Lung (tissue), 12 donors: ENCODE results near the gene IBTK. TPM values are rescaled to one million over a fixed set of nuclear protein-coding genes. Genes with fewer than 3 reads are reported as not detected.

Experiments used
- ATAC-seq: fragments of 200-7000 bp; cut with Tn5 transposase; one replicate; pipeline ENCODE4 v1.9.1; 2020; ENCODE audit warnings: moderate number of reproducible peaks; ENCODE audit not compliant: insufficient read depth, low FRiP score
- DNase-seq, 3 donors: peaks; one replicate each; pipeline ENCODE4 v3.0.0-alpha.2; 2013 to 2017
- H3K27ac ChIP-seq, 2 donors: one replicate each; pipeline ENCODE4 v1.5.1; 2013; ENCODE audit warnings: mild to moderate bottlenecking in 2 of 2, moderate library complexity in 2 of 2, control low read depth in 1 of 2, inconsistent platforms in 1 of 2, low read depth in 1 of 2, low read length in 1 of 2
- H3K27me3 ChIP-seq, 3 donors: one replicate each; pipeline ENCODE4 v1.5.1; 2013; ENCODE audit warnings: low read length in 2 of 3; ENCODE audit not compliant: control insufficient read depth in 3 of 3, insufficient read depth in 3 of 3
- H3K36me3 ChIP-seq, 4 donors: one replicate each; pipeline ENCODE4 v1.5.1; 2013; ENCODE audit warnings: low read length in 4 of 4, mild to moderate bottlenecking in 1 of 4, moderate library complexity in 1 of 4; ENCODE audit not compliant: control insufficient read depth in 4 of 4, insufficient read depth in 4 of 4
- H3K4me1 ChIP-seq, 5 donors: one replicate each; pipeline ENCODE4 v1.5.1; 2013; ENCODE audit warnings: low read length in 5 of 5, mild to moderate bottlenecking in 2 of 5, moderate library complexity in 1 of 5; ENCODE audit not compliant: control insufficient read depth in 5 of 5, insufficient read depth in 5 of 5
- H3K4me3 ChIP-seq: one replicate; pipeline ENCODE4 v1.5.1; 2013; ENCODE audit warnings: mild to moderate bottlenecking, control low read depth, moderate library complexity
- H3K9ac ChIP-seq, 2 donors: one replicate each; pipeline ENCODE4 v1.5.1; 2013; ENCODE audit warnings: low read length in 2 of 2, control low read depth in 1 of 2; ENCODE audit not compliant: insufficient read depth in 1 of 2
- H3K9me3 ChIP-seq, 4 donors: one replicate each; pipeline ENCODE4 v1.5.1; 2013; ENCODE audit warnings: low read length in 3 of 4, mild to moderate bottlenecking in 1 of 4, moderate library complexity in 1 of 4; ENCODE audit not compliant: control insufficient read depth in 4 of 4, insufficient read depth in 3 of 4
- WGBS, 2 donors: extraction: QIAGEN DNeasy Blood & Tissue Kit; methylation state at CpG; one replicate each; pipeline ENCODE4 v1.1.7; 2013; 5-methylcytosine and 5-hydroxymethylcytosine counted together
- polyA plus RNA-seq, 2 donors: library from polyadenylated mRNA; stranded (reverse); fragments of 200-250 nt; gene quantifications; one replicate each; pipeline ENCODE4 v1.2.1, GENCODE V29; 2013
- total RNA-seq, 2 donors: library from RNA; depleted of rRNA in 1 of 2; stranded (reverse); fragments of >200 nt in 1 of 2; gene quantifications; one replicate each; pipeline ENCODE4 v1.2.1, GENCODE V29; 2014 to 2021
- TF ChIP-seq, protein P1 (sequence below): IDR thresholded peaks from 2 replicates; pipeline ENCODE4 v1.5.1; 2012; ENCODE audit warnings: mild to moderate bottlenecking; ENCODE audit errors: control extremely low read depth, extremely low read depth
- donor health status: control.
- donor health status: control.
- donor health status: Bipolar disorder and iron deficiency.
- donor health status: healthy.
- donor health status: DM: yes; HTN: yes; CAD: no.

The IBTK gene
- total and polyA plus RNA-seq, 4 donors, result 17.7 to 47.2 (median 27.1) TPM

DNA sequence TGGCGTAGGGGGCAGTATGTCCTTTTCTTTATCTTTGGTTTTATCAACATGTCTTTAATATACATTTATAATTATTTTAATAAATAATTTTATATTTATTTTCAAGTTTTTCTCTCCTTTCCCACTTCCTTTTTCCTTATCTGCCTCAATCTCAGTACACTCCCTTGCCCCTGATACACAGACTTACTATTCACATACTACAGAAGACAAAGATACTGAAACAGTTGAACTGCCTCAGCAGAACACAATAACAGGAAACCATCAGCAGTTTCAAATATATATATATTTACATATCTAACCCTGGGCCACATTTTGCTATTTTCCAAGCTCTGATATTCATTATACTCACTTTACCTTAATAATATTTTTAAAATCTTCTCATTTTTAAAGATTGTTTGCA, 19.8 kb downstream of the IBTK start:
- H3K4me3 ChIP-seq, result no peak overlapping the region
- no peak for DNase-seq
- WGBS, 2 donors, result 88 to 92% methylated on average over 1 of the region's 1 CpG
- peaks cover 7 to 22% (median 15%) of the 10 kb centered on the region in 4 donors for H3K36me3 ChIP-seq
- no peaks in the 10 kb centered on the region for H3K27me3 ChIP-seq
- ATAC-seq, result no peak
- no peaks in the 10 kb centered on the region for H3K4me1 ChIP-seq
- H3K9ac ChIP-seq, result no peak overlapping the region
- TF ChIP-seq, protein P1, sequence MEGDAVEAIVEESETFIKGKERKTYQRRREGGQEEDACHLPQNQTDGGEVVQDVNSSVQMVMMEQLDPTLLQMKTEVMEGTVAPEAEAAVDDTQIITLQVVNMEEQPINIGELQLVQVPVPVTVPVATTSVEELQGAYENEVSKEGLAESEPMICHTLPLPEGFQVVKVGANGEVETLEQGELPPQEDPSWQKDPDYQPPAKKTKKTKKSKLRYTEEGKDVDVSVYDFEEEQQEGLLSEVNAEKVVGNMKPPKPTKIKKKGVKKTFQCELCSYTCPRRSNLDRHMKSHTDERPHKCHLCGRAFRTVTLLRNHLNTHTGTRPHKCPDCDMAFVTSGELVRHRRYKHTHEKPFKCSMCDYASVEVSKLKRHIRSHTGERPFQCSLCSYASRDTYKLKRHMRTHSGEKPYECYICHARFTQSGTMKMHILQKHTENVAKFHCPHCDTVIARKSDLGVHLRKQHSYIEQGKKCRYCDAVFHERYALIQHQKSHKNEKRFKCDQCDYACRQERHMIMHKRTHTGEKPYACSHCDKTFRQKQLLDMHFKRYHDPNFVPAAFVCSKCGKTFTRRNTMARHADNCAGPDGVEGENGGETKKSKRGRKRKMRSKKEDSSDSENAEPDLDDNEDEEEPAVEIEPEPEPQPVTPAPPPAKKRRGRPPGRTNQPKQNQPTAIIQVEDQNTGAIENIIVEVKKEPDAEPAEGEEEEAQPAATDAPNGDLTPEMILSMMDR, result no peak
- H3K27ac ChIP-seq, result no peak overlapping the region
- H3K9me3 ChIP-seq, result no peaks in the 10 kb centered on the region

DNA sequence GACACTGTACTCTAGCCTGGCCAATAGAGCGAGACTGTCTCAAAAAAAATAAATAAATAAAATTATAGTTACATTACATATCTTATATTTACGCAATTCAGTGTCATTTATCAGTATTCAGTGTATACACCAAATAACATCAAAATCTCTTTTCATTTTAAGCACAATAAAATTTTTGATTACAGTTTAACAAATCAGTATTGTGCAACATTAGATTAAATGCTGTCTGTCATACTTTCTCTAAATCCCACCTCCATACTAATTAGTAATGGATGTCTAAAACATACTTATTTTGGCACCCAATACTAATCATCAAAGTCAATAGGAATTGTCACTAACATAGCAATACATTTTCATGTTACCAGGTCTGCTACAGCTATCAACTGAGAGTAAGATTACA, 27.4 kb downstream of the IBTK start:
- ATAC-seq, result no peak
- Histone ChIP-seq H3K9ac (no peak overlapping the region), H3K4me1 (no peaks in the 10 kb centered on the region), H3K4me3 (no peak overlapping the region), H3K27me3 (no peaks in the 10 kb centered on the region), H3K9me3 (no peaks in the 10 kb centered on the region), H3K36me3 (peaks cover 11 to 37% (median 18%) of the 10 kb centered on the region in 4 donors), H3K27ac (no peak overlapping the region)
- WGBS, 2 donors, result 99% methylated on average over 2 of the region's 2 CpGs
- DNase-seq, result no peak
- TF ChIP-seq, protein P1, result no peak

DNA sequence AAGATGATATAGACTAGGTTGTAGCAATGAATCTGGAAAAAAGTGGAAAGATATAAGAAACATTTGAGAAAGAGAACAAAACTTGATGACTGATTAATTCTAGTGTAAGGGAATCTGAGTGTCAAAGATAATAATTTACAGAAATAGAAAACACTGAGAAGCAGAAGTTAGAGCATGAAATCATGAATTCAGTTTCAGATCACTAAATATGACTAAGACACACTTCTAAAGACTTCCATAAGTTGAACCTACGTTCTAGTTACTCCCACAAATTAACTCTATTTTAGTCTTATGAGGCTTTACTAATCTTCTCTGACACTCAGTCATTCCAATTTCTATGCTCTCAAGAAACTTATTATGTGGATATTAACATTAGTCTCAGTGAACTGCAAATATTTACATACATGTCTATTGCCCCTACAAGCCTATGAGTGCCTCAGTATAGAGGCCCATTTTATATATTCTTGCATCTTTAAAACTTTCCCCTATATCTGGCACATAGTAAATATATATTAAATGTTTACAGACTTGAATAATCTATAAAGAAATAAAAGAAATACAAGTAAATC, 30.4 kb downstream of the IBTK start:
- DNase-seq, result no peak
- peaks cover 15 to 37% (median 17%) of the 10 kb centered on the region in 4 donors for H3K36me3 ChIP-seq
- no peak for ATAC-seq
- TF ChIP-seq, protein P1, result no peak
- H3K4me3 ChIP-seq, result no peak overlapping the region
- no peaks in the 10 kb centered on the region for H3K4me1 ChIP-seq
- H3K27ac ChIP-seq, result no peak overlapping the region
- H3K9me3 ChIP-seq, result no peaks in the 10 kb centered on the region
- 74 to 75% methylated on average over 1 of the region's 1 CpG for WGBS, 2 donors
- H3K9ac ChIP-seq, result no peak overlapping the region
- H3K27me3 ChIP-seq, result no peaks in the 10 kb centered on the region

DNA sequence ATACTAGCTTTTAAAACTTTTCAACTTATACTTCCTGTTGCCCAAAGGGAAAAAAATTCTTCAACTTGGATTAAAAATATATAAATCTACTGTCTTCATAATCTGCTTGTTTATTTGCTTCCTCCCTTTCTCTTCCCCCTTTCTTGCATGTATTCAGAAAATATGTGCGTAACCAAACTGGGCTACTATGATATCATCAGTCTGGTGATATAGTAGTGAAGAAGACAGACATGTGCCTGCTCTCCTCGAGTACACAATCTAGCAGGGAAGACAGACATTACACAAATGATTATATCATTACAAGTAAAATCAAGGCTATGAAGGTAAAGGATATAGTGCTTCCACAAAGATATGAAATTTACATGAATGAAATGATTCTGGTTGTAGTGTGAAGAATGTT, 31.0 kb downstream of the IBTK start:
- H3K36me3 ChIP-seq, result peaks cover 15 to 34% (median 19%) of the 10 kb centered on the region in 4 donors
- DNase-seq, result no peak
- no peaks in the 10 kb centered on the region for H3K9me3 ChIP-seq
- no peak overlapping the region for H3K4me3 ChIP-seq
- no peak overlapping the region for H3K9ac ChIP-seq
- no peaks in the 10 kb centered on the region for H3K4me1 ChIP-seq
- ATAC-seq, result no peak
- H3K27ac ChIP-seq, result no peak overlapping the region
- H3K27me3 ChIP-seq, result no peaks in the 10 kb centered on the region
- TF ChIP-seq, protein P1, result no peak
- 73 to 90% methylated on average over 2 of the region's 2 CpGs for WGBS, 2 donors
